T follicular helper cell (primary cell): ENCODE results near the gene FNBP1L.
"Not testable (repeated sequence)": the region's sequence is repeated elsewhere in the genome, so short reads cannot be mapped to it uniquely, and the experiment has no call there.

ENCODE experiments used
- DNase-seq: peaks from one replicate; pipeline ENCODE4 v3.0.0-alpha.2; 2020; ENCODE audit warnings: low read depth

FNBP1L gene

DNA sequence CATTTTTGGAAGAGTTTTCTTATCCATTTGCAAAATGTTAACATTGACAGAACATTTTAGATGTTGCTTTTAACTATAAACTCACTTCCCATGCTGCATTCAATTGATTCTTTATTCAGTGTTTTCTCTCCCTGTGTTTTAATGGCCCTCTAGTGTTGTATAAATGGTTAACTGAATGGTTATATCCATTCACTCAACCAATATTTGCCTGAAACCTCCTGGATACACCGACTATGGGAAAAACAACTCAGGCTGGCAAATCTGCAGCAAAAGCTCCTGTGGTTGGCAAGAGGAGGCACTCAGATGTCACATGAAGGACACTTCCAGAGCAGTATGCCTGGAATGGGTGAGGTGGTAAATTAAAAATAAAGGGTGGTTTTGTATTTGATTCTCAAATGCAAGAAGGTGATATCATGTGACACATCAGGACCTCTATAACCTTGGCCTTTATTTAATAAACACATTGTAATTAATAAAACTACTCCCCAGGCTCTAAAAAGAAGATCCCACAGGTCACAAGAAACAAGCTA lies 126.1 kb downstream of the FNBP1L start:
- DNase-seq = no peak

DNA sequence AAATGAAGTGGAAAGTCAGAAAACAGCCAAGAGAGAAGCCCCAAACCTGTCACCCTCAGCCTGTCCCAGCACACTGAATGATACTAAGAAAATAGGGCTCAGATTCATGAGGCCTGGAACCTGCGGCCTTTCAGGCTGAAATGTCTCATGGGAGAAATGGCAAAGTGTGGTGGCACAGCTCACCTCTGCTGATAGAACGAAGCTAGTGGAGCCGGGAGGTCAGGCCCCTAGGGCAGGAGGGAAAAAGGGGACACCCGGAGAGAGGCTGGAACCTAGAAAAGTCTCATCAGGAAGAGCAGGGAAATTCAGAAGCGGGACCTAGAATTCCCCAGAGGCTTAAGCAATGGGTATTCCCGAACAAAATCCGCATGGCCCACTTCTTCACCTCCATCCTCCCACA lies 126.6 kb downstream of the FNBP1L start:
- DNase-seq = no peak

DNA sequence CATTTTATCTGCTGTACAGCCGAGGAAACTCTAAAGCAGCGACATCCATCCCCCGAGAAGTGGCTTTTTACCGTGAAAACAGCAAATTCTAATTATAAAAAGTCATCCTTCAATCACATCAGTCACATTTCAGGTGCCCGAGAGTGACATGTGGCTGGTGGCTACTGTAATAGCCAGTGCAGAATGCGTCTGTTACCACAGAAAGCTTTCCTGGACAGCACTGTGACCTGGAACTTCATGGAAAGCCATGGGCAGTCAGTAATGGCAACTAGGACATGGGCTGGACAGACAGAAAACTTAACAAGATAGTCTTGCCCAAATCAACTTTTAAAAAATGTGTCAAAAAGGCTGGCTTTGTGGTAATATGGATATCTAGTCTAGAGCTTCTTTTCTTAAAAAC lies 127.1 kb downstream of the FNBP1L start:
- no peak for DNase-seq

DNA sequence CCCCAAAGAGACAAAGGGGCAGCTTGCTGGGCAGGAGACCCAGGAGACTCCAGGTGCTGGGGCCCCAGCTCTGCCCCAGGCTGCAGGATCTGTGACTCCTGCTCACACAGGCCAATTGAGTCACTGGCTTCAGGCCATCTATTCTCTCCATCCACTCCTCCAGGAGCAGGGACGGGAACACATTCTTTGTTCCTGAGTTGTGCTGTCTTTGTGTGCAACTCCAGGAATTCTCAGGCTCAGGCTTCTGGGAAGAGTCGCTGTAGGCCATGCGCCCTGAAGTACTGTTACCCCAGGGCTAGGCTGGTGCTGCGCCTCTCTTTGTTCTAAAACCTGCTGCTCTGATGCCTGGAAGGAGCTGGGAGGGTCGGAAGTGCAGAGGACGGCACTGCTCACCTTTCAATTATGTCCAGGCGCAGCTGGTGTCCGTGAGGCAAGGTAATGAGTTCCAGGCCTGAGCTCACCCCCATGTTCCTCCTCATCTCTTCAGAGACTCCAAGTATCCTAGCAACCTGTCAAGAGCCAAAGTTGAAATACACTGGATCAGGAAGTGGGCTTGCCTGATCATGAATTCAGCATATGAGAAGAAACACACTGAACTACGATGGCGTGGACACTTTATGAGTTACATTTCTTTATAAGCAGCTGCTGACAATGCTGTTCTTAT lies 127.8 kb downstream of the FNBP1L start:
- DNase-seq = no peak

DNA sequence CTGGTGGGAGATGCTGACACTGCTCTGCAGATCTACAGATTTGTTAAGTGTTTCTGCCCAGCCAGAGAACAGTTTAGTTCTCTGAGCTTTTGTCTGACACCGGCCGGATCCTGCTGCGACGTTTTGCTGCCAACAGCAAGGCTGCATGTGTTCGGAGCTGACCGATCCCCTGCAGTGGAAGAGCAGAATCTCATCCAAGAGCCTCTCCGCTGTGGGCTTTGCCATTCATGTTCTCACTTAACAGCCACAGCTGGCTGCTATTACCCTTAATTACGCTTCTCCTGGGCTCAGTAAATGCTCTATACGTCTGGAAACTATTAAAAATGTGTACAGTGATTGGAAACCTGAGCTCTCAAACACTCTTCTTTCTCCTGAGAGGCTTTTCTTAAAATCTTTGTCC lies 128.4 kb downstream of the FNBP1L start:
- DNase-seq = no peak

DNA sequence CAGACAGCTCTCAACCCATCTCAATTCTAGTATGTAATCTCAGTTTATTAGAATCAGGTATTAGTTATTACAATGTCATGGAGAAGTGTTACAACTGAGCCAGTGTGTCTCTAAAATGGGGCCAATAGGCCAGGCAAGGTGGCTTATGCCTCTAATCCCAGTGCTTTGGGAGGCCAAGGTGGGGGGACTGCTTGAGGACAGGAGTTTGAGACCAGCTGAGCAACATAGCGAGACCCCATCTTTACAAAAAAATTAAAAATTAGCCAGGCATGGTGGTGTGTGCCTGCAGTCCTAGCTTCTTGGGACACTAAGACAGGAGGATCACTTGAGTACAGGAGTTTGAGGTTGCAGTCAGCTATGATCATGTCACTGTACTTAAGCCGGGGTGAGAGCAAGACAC lies 128.8 kb downstream of the FNBP1L start:
- no peak for DNase-seq

DNA sequence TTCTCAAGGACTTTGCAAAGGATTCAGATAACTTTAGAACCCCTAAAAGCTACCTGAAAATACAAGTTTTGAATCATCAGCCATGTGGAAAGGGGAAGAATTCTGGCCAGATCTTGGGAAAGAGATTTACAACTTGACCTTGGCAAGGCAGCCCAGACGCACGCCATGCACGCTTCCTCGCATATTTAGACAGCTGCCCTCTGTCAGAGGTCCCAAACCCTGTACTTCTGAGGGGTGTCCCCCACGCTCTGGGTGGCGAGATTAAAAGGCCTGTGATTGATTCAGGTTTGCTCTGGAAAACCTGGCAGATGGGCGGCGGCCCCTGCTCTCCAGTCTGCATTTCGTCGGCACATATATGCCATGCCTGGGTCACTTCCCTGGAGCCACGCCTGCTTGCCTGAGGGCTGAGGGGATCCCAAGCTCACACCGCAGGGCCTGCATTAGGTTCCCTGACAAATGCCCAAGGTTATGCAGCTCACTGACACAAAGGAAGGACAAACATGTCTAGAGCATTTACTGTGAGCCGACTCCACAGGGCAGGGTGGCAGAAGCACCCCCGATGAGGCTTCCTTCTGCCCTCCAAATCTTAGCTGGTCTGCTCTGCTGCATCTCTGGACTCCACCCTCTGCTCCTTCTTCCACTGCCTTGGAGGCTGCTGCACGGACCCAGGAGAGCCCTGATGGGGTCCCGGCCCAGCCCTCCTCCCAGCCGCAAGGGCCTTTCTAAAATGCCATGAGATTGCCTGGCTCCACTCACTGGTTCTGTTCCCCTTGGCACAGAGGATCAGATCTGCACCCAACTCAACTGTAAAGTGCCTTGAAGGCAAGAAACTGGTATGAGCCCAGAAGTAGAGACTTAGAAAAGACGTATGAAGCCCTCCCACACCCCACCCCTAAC lies 129.9 kb downstream of the FNBP1L start:
- no peak for DNase-seq

DNA sequence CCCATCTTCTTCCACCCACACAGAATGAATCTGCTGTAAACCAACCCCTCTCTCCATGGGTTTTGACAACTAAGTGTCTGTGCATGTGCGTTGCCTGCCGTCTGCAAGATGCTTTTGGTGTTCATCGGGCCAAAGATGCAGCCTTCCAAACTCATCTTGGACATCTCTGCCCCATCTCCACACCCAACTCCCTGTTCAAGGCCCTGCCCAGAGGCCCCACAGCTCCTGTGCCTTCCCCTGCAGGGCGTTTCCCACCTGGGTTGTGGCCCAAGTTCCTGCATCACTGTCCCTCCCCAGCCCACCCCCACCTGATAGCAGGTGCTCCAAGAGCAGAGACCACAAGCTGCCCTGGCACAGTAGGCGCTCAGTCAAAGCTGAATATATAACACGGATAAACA lies 130.5 kb downstream of the FNBP1L start:
- DNase-seq = no peak

DNA sequence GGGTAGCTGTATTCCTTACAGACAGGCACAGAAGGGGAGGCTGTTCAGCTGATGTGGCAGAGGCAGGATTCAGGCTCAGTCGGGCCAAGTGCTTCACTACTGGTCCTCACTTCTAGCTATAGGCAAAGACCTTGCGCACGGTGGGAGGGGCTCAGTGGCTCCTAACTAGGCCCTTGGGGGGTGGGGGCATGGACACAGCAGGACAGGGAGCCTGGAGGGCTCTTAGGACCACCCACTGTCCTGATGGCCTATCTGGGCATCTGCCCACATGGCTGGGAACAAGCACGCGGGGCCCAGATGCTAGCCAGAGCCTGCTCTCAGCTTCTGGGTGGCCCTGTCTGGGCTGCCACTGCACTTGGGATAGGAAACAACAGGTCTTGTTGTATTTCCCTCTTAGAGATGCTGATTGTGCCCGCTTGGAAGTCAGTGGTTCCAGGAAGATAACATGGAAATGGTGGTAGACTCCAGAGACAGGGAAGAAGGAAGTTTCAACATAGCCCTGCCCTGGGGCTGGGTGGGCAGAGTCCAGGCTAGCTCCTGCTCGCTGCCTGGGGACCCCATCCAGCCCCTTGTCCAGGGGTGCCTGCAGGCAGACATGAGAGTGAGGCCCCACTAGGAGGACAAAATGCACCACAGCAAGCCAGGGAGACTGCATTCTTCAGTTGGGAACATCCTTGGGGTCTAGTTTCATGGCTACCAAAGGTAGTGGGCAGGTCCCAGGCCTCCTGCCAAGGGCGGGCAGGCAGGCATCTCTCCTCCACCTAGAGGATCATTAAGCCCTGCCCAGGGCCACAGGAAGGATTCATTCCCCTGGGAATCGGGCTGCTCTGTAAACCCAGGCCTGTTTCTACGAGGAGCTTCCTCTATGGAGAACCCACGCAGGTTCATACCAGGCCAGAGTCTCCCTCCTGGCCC lies 131.2 kb downstream of the FNBP1L start:
- no peak for DNase-seq

DNA sequence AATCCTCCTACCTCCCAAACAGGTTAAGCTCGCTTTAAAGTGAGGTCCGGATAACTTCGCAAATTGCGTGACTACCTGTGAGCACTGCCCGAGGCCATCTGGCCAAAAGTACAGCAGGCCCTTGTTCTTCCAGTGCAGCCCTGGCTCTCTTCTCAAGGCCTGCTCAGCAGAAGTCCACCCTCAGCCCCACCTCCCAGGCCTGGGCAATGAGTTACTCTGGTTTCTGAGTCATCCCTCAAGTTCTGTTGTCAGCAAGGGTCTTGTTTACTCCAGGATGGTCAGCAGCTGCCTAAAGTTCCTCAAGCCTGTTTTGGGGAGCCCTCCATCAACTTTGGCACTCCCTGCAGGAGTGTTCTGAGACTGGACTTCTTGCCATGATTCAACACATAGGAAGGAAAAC lies 132.0 kb downstream of the FNBP1L start:
- no peak for DNase-seq

DNA sequence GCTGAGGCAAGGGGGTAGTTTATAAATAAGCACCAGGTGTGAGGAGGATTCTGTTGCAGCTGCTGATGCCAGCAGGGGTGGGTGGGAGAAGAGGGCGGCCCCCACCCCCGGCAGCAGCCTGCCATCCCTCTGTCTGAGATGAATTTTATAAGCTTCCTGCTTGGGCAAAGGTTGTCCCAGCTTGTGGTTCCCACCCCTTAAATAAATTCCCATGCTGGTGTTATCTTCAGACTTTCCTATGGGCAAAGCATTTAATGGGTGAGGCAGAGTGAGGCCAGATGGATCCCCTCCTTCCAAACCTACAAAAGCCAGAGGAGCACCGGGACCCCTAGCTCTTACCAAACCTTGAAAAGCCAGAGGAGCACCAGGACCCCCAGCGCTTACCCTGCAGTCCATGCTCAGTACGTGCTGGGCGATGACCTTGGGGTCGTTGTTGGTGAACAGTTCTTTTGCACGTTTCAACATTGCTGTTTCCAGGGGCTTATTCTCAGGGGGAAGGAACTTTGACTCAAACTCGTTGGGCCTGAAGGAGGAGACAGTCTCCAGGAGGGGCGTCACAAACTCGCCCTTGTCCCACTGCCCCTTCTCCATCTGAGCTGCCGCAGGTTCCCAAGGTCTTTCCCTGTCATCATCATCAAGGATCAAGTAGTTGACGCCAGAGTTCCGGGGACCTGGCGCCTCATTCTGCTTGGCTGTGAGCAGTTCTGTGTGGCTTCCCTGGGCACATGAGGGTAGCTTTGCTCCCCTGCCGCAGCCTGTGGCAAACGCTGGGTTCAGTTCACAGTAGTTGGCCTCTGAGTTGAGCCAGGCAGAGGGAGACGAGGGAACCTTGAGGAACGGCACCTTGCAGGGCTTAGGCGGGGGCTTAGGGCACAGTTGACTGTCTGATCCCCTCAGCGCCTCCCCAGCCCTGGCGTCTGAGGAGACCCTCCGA lies 134.3 kb downstream of the FNBP1L start:
- no peak for DNase-seq

DNA sequence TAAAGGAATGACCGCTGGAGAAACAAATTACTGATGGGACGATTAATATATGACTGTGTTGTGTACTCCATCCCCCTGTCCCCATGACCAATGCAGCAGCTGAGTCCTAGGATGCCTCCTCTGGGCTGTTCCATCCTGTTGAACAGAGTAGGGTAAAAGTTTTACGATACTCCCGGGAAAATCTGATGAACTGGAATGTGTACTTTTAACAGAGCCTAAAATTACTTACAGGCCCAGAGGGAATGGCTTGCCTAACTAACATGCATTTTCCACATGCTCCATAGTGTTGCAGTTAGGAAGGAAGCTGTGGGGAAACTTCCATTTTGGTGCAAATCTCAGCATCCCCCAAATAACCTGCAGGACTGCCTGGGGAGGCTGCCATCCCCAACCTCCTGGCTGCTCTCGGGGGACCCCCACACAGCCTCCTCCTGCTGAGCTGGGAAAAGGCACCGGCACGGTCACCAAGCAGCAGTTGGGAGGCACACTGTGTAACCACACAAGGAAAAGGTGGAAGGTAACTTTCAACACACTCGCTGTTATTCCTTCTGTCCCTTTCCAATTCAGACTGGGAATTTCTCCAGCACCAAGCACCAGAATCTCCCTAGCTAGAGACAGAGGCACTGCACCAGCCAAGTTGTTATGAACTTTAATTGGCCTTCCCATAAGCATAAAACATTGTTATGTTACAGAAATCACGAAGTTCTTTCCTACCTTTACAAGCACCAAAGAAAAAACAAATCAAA lies 136.5 kb downstream of the FNBP1L start:
- no peak for DNase-seq

DNA sequence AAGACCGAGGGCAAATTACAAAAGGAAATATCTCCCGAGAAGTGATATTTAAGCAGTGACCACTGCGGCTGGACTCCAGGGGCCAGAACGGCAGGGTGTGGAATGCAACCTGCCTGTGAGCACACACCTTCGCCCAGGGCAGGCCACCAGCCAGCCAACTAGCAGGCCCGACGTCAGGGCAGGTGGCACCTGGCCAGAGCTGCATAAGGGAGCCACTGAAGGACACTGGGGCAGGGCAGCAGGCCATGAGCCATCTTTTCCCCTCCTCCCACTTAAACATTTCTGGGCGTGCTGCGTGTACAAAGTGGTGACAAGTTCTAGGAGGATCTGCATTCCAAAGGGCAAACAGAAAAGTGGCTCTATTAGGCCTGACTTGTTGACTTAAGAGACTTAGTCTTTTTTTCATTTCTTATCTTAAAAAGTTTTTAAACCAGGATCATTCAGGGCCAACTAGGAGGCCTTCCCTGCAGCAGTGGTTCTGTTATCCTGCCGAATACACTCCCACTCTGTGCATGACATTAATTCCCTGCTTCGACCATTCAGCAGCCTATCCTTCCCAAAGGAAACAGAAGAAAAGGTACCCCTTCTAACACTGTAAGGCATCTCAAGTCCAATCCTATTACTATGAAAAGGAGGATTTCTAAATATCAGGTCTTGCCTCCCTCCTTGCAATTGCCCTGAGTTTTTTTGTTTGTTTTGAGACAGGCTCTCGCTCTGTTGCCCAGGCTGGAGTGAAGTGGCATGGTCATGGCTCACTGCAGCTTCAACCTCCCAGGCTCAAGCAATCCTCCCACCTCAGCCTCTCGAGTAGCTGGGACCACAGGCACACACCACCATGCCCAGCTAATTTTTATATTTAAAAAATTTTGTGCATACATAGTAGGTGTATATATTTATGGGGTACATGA lies 137.4 kb downstream of the FNBP1L start:
- DNase-seq = no peak

DNA sequence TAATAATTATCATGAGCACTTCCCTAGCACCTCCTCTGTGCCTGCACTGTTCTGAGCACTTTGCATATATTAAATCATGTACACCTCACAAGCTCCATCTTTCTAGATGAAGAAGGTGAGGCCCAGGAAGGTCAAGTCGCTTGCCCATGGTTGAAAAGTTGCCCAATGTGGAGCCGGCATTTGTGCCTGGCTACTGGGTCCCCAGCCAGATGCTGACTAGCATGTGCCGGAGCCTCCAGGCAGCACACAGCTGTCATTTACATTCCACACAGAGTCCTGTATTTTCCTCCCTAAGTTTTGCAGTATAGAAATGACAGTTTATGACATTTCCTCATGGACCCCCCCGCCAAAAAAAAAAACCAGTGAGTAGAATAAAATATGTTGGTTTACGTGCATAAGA lies 139.4 kb downstream of the FNBP1L start:
- DNase-seq = no peak

DNA sequence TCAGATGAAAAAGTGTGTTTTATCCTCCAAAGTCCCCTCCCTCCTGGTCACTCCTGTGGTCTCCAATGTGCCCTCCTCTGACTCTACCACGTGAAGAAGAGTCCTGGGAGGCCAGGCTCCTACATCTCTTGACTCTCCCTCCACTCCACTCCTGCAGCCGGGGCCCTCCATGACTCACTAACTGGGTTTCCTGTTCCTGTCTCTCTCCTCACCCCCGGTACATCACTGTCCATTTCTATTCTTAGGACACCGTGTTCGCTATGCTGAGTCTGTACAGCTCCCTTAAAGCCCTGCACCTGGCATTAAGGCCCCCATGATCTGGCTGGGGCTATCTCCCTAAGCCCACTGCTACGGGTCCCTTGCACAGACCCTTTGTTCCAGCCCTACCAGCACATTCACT lies 140.3 kb downstream of the FNBP1L start:
- DNase-seq = no peak

DNA sequence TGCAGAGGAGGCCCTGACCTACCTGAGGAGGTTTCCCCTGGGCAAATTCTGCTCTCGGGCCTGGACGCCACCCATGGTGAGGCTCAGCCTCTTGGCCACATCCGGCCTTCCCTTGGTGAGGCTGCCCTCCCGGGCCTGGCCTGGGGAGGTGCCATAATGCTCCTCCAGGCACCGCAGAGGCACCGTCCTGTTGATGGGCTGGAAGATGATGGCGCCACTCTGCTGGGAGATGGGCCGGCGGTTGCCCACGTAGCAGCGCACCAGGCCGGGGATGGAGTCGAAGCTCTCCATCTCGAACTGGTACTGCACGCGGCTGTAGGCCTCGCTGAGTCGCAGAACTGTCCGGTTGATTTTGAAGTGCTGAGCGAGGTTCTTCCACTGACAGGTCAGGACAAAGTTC lies 141.0 kb downstream of the FNBP1L start:
- no peak for DNase-seq

DNA sequence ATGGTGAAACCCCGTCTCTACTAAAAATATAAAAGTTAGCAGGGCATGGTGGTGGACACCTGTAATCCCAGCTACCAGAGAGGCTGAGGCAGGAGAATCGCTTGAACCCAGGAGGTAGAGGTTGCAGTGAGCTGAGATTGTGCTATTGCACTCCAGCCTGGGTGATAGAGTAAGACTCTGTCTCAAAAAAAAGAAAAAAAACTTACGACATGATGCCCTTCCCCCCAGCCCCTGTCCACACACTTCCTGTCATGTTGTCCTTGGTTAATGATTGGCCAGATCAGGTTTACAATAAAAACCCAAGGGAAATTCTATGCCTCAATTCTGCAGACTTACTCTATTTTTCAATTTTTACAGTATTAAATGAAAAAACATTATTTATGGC lies 143.4 kb downstream of the FNBP1L start:
- DNase-seq = not testable (repeated sequence)

DNA sequence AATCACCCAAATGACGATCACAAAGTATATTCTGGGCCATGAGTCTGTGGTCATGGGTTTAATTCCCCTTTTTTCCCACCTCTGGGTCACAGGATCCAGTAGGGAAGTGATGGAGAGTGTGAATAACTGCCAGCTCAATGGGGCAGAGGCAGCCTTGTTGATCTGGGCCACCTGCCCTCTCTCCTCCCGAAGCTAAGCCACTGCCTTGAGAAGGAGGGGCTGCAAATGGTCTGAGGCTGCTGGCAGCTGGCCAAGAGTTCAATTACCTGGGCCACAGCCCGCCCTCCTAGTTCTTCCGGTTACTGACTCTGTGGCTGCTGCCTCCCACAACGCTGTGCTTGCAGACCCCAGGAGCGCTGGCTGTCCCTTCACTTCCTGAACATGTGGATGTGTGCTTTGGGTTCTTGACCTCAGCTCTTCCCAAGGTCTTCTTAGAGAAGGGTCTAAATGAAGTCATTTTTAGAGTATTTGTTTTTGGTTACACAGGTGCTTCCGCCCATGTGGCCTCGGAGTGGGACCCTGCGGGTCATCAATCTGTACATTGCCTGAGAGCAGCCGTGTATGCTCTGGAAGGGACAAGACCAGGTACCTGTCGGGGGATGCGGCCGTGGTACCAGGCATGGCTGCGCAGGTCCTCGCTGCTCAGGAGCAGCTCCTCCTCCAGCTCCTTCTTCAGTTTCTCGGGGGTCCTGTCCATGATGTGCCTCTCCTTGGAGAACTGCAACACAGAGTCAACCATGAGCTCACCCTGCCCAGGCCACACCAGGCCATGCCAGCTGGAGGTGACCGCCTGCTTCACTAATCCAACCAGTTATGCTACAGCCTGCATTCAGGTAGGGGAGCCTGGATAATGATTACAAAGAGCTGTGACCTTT lies 144.0 kb downstream of the FNBP1L start:
- DNase-seq = no peak
